ENCODE data around the gene MYB.

GRCh38 chr6:135227349-135227748 is 46.2 kb downstream of the MYB start:
- no peak for TF ChIP-seq CTCF (IDR thresholded peaks at IDR 0.05)
- TF ChIP-seq ZFX (IDR thresholded peaks at IDR 0.05; ENCODE audit: borderline replicate concordance): no peak
